Endothelial cell of umbilical vein (primary cell): ENCODE data around the gene FAM174B. TPM values are rescaled to one million over a fixed set of nuclear protein-coding genes. Genes with fewer than 3 reads are reported as not detected.

ENCODE experiments used
- BruUV-seq: library from RNA; stranded (reverse); fragments of 400-500 nt; replicated peaks from 2 replicates; lab custom pipeline; 2021; lab: Mats Ljungman, UMichigan
- CTCF ChIA-PET: fragments of 300-600, 350-600 bp; sonication (Branson Sonifier 250); formaldehyde crosslinking; loops from one replicate; lab custom pipeline; 2021; ENCODE audit warnings: antibody characterized with exemption, inconsistent platforms; lab: Charles Lee
- POLR2A ChIA-PET: fragments of 300-600, 350-600 bp; sonication (Branson Sonifier 250); formaldehyde crosslinking; loops from one replicate; lab custom pipeline; 2021; ENCODE audit warnings: antibody characterized with exemption, inconsistent platforms; lab: Charles Lee
- DNase-seq: peaks from one replicate; pipeline ENCODE4 v3.0.0-alpha.2; 2011; ENCODE audit warnings: low read depth, low spot score
- FAIRE-seq: peaks from 2 replicates; lab custom pipeline; 2011; peaks lifted over from hg19 to GRCh38; lab: Jason Lieb, UNC
- H2AFZ ChIP-seq: 2 replicates; pipeline ENCODE4 v1.6.0; 2012; ENCODE audit warnings: low read depth, low read length, control low read depth, inconsistent platforms
- H3K27ac ChIP-seq: 2 replicates; pipeline ENCODE4 v1.5.1; 2011; ENCODE audit warnings: low read depth, mild to moderate bottlenecking, control low read depth, low read length, moderate library complexity; ENCODE audit not compliant: insufficient read depth
- H3K27me3 ChIP-seq, 2 experiments: 2 replicates each; pipeline versions ENCODE4 v1.6.0 to v1.6.1; 2011; ENCODE audit warnings: low read length in 2 of 2, mixed read lengths in 1 of 2; ENCODE audit not compliant: control insufficient read depth in 2 of 2, insufficient read depth in 2 of 2
- H3K36me3 ChIP-seq, 2 experiments: 2 replicates in 1 of 2; 3 replicates in 1 of 2; pipeline ENCODE4 v1.5.1; 2011; ENCODE audit warnings: low read length in 2 of 2, mild to moderate bottlenecking in 1 of 2, moderate library complexity in 1 of 2; ENCODE audit not compliant: control insufficient read depth in 2 of 2, insufficient read depth in 2 of 2; ENCODE audit errors: extremely low read depth in 1 of 2
- H3K4me1 ChIP-seq: 3 replicates; pipeline ENCODE4 v1.5.1; 2011; ENCODE audit warnings: mild to moderate bottlenecking, low read length; ENCODE audit not compliant: control insufficient read depth, insufficient read depth; ENCODE audit errors: extremely low read depth
- H3K4me2 ChIP-seq: 2 replicates; pipeline ENCODE4 v1.6.1; 2011; ENCODE audit warnings: low read length, control low read depth, mixed read lengths; ENCODE audit not compliant: insufficient read depth
- H3K4me3 ChIP-seq, 3 experiments: fragments of 200-600 bp in 1 of 3; sonication (generic), shearing (Covaris generic) in 1 of 3; replicated peaks in 1 of 3; 2 replicates each; pipeline ENCODE4 v1.5.1; 2011 to 2016; ENCODE audit warnings: control low read depth in 3 of 3, low read length in 3 of 3, mild to moderate bottlenecking in 2 of 3, inconsistent platforms in 1 of 3, low read depth in 1 of 3, moderate library complexity in 1 of 3; ENCODE audit not compliant: insufficient read depth in 1 of 3
- H3K79me2 ChIP-seq: 2 replicates; pipeline ENCODE4 v1.6.0; 2012; ENCODE audit warnings: low read length, inconsistent platforms; ENCODE audit not compliant: control insufficient read depth, insufficient read depth
- H3K9ac ChIP-seq: replicated peaks from 2 replicates; pipeline ENCODE3; 2011; ENCODE audit warnings: low read length, control low read depth; ENCODE audit not compliant: insufficient read depth; ENCODE audit errors: extremely low read depth
- H3K9me1 ChIP-seq: replicated peaks from 3 replicates; pipeline ENCODE4 v1.6.0; 2011; ENCODE audit warnings: mild to moderate bottlenecking, low read length; ENCODE audit not compliant: control insufficient read depth, insufficient read depth; ENCODE audit errors: extremely low read depth
- H3K9me3 ChIP-seq: replicated peaks from 2 replicates; pipeline ENCODE4 v1.5.1; 2012; ENCODE audit warnings: low read length, inconsistent platforms; ENCODE audit not compliant: control insufficient read depth, insufficient read depth
- H4K20me1 ChIP-seq: replicated peaks from 2 replicates; pipeline ENCODE3; 2011; ENCODE audit warnings: mild to moderate bottlenecking, low read length; ENCODE audit not compliant: control insufficient read depth, insufficient read depth; ENCODE audit errors: extremely low read depth
- EZH2 ChIP-seq: IDR thresholded peaks from 2 replicates; pipeline ENCODE4 v1.6.1; 2012; ENCODE audit warnings: borderline replicate concordance, low read depth, mild to moderate bottlenecking, moderate library complexity, low read length, inconsistent platforms; ENCODE audit not compliant: severe bottlenecking
- GATA2 ChIP-seq: IDR thresholded peaks from 2 replicates; pipeline ENCODE4 v1.7.0; 2011; ENCODE audit warnings: low read depth, mild to moderate bottlenecking, moderate library complexity, mixed read lengths, low read length; ENCODE audit not compliant: insufficient read length, insufficient read depth
- MYC ChIP-seq: IDR thresholded peaks from one replicate; pipeline ENCODE4 v1.6.1; 2011; ENCODE audit warnings: mild to moderate bottlenecking, low read depth, low read length
- POLR2AphosphoS5 ChIP-seq: IDR thresholded peaks from 2 replicates; pipeline ENCODE4 v1.6.1; 2012; ENCODE audit warnings: low read depth, mild to moderate bottlenecking, control low read depth, low read length, moderate library complexity; ENCODE audit not compliant: insufficient read depth
- dilution Hi-C: fragments of 300-500 bp; cut with MboI; formaldehyde crosslinking; loops from one replicate; pipeline ENCODE4 v1.15.0; 2019; ENCODE audit warnings: low sequenced_read_pairs; ENCODE audit not compliant: extremely low pct_ligation_motif_present
- intact Hi-C: fragments of 100-400 bp; cut with micrococcal nuclease; formaldehyde crosslinking; loops from one replicate; pipeline ENCODE4 v1.10.0; 2022
- polyA plus RNA-seq, 4 experiments: library from polyadenylated mRNA; depleted of rRNA in 3 of 4; stranded (reverse) in 3 of 4; unstranded in 1 of 4; fragments of >200 nt; gene quantifications; 2 replicates each; pipeline versions ENCODE4 v1.2.1 to v1.2.3, GENCODE V29; 2011 to 2012; ENCODE audit warnings: missing spikeins in 1 of 4
- total RNA-seq: library from RNA; stranded (reverse); gene quantifications from 2 replicates; pipeline ENCODE4 v1.2.3, GENCODE V29; 2021
- TF ChIP-seq, protein P1 (sequence below): IDR thresholded peaks from 2 replicates; pipeline ENCODE4 v1.6.1; 2011; ENCODE audit not compliant: insufficient read depth, insufficient read length
- TF ChIP-seq, protein P2 (sequence below), 2 donors: IDR thresholded peaks; 1 replicate in 1 of 2; 2 replicates in 1 of 2; pipeline ENCODE4 v1.5.1; 2011; ENCODE audit warnings: low read length in 2 of 2, mild to moderate bottlenecking in 2 of 2, moderate library complexity in 2 of 2, control low read depth in 1 of 2, inconsistent platforms in 1 of 2, low read depth in 1 of 2; ENCODE audit not compliant: insufficient read depth in 1 of 2; ENCODE audit errors: extremely low read depth in 1 of 2

FAM174B gene
- total and polyA plus RNA-seq, 2 donors (not counting 3 experiments of a cell fraction or from before 2014, with no cell fraction given) = 25.9 to 30.2 TPM

DNA sequence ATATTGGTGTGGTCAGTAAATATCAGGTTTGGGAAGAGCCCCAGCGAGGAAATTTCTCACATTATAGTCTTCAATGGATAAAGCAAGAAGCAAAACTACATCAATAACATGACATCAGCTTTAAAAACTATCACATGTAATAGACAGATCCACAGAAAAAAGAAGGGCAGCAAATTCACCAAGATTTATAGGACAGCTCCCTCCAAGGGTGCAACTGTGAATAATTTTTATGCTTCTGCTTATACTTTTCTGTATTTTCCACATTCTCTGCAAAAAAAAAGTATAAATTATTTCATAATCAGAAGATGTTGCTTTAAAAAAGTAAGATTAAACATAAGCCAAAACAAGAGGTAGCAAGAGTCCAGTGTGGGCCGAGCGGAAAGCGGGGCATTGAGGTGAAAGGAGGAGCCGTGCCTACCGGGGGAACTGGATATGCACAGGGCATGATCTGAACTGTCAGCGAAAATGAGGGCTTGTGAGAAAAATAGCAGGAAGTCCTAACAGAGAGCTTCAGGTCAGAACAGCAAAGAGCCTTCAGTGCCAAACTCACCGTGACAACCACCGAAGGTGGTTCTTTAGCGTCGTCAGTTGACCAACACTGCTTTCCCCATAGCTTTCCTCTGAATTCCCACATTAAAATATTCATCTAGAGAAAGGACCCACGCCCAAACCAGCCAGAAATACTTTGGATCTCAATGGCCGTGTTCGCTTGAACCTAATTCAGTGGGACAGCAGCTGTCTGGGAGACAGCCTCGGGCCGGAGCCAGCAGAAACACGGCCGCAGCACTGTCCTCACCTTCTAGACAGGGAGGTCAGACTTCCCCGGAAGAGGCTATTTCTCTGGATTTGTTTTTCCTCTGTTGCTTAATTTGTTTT is 59.8 kb downstream of the FAM174B start:
- BruUV-seq = no TSS peak
- no peak overlapping the region for H3K4me3 ChIP-seq
- dilution Hi-C loops (no loop called here), intact Hi-C loops (loop anchor here (2.0 kb wide), 1 partner anchor 75 kb away; no protein-coding TSS in a partner anchor)
- H3K4me2 ChIP-seq = no peak overlapping the region
- no peaks in the 10 kb centered on the region for H3K4me1 ChIP-seq
- no peaks in the 10 kb centered on the region for H4K20me1 ChIP-seq
- H3K9me3 ChIP-seq = no peaks in the 10 kb centered on the region
- no peak overlapping the region for H3K9ac ChIP-seq
- H3K36me3 ChIP-seq = no peaks in the 10 kb centered on the region
- H3K9me1 ChIP-seq = no peaks in the 10 kb centered on the region
- no peak overlapping the region for H3K27ac ChIP-seq
- POLR2A ChIA-PET = no interaction called here
- H2AFZ ChIP-seq = no peak overlapping the region
- DNase-seq = peak; percentile 8
- H3K27me3 ChIP-seq = peaks cover 0 to 29% of the 10 kb centered on the region in 2 experiments
- CTCF ChIA-PET = interaction anchor here (0.7 to 2.7 kb wide), 6 partner anchors 8 to 499 kb away, joined by 3 to 40 read pairs (median 4); no protein-coding TSS in a partner anchor
- H3K79me2 ChIP-seq = no peaks in the 10 kb centered on the region
- TF ChIP-seq, protein P1, sequence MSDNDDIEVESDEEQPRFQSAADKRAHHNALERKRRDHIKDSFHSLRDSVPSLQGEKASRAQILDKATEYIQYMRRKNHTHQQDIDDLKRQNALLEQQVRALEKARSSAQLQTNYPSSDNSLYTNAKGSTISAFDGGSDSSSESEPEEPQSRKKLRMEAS = no peak
- TF ChIP-seq GATA2 (no peak), EZH2 (no peak), POLR2AphosphoS5 (no peak), MYC (no peak)
- TF ChIP-seq, protein P2, sequence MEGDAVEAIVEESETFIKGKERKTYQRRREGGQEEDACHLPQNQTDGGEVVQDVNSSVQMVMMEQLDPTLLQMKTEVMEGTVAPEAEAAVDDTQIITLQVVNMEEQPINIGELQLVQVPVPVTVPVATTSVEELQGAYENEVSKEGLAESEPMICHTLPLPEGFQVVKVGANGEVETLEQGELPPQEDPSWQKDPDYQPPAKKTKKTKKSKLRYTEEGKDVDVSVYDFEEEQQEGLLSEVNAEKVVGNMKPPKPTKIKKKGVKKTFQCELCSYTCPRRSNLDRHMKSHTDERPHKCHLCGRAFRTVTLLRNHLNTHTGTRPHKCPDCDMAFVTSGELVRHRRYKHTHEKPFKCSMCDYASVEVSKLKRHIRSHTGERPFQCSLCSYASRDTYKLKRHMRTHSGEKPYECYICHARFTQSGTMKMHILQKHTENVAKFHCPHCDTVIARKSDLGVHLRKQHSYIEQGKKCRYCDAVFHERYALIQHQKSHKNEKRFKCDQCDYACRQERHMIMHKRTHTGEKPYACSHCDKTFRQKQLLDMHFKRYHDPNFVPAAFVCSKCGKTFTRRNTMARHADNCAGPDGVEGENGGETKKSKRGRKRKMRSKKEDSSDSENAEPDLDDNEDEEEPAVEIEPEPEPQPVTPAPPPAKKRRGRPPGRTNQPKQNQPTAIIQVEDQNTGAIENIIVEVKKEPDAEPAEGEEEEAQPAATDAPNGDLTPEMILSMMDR (IDR thresholded peaks at IDR 0.05; ENCODE audit: extremely low read depth in 1 of 2, insufficient read depth in 1 of 2, low read depth in 1 of 2, low read length in 2 of 2) = no peak
- FAIRE-seq = no peak
